ENCODE results near the gene C1QTNF5.

Gene C1QTNF5

DNA sequence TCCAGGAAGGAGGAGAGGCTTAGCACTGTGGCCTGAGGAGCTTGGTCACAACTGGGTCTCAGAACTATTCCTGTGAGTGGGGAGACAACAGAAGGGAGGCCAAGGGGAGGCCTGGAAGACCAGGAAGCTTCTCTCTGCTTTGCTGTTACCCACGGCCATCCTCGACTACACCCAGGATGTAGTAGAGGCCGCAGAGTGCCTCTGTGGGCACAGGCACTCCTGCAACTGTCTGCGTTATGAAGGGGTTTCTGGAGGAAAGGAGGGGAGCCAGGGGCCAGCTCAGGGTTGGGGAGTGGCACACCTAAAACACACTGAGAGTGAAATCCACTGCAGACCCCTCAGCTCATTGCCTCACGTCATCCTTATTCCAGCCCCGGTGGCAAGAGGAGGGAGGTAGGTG lies 9.6 kb upstream of the C1QTNF5 start:
- TF ChIP-seq, protein P1, sequence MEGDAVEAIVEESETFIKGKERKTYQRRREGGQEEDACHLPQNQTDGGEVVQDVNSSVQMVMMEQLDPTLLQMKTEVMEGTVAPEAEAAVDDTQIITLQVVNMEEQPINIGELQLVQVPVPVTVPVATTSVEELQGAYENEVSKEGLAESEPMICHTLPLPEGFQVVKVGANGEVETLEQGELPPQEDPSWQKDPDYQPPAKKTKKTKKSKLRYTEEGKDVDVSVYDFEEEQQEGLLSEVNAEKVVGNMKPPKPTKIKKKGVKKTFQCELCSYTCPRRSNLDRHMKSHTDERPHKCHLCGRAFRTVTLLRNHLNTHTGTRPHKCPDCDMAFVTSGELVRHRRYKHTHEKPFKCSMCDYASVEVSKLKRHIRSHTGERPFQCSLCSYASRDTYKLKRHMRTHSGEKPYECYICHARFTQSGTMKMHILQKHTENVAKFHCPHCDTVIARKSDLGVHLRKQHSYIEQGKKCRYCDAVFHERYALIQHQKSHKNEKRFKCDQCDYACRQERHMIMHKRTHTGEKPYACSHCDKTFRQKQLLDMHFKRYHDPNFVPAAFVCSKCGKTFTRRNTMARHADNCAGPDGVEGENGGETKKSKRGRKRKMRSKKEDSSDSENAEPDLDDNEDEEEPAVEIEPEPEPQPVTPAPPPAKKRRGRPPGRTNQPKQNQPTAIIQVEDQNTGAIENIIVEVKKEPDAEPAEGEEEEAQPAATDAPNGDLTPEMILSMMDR (IDR thresholded peaks at IDR 0.05; ENCODE audit: low read depth, low read length, missing control alignments) = no peak
- in situ Hi-C loops (cut with HindIII; ENCODE audit: low sequenced_read_pairs) = loop anchor here (5.0 to 25.0 kb wide), 2 partner anchors 77 to 362 kb away; no protein-coding TSS in a partner anchor
- H3K4me3 ChIP-seq (ENCODE audit: low read depth, low read length) = no peak overlapping the region
- no peak for DNase-seq (ENCODE audit: low read depth)

DNA sequence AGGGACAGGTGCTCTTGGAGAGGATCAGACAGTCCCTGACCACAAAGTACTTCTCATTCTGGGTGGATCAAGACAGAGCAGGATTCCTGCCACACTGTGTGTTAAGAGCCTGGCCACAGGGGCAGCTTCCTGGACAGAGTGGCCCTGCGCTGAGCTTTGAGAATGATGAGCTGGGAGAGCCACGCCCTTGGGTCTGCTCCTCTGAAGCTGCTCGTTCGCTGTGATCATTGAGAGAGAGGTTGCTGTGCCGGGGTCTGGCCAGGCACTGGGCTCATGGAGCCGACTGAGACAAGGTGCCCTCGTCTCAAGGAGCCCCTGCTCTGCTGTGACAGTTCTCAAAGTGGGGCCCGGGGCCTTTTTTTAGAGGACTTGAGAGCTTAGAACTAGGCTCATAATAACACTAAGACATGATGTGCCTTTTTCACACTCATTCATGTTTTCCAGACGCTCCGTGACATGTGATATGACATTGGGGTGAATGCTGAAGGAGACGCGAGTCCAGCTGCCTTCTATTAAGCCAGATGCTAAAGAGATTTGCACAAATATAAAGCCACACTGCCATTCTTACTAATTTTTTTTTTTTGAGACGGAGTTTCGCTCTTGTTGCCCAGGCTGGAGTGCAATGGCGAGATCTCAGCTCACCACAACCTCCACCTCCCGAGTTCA lies 7.4 kb upstream of the C1QTNF5 start:
- TF ChIP-seq, protein P1 (IDR thresholded peaks at IDR 0.05; ENCODE audit: low read depth, low read length, missing control alignments) = no peak
- in situ Hi-C loops (cut with HindIII; ENCODE audit: low sequenced_read_pairs) = no loop called here
- no peak overlapping the region for H3K4me3 ChIP-seq (ENCODE audit: low read depth, low read length)
- DNase-seq (ENCODE audit: low read depth) = no peak

DNA sequence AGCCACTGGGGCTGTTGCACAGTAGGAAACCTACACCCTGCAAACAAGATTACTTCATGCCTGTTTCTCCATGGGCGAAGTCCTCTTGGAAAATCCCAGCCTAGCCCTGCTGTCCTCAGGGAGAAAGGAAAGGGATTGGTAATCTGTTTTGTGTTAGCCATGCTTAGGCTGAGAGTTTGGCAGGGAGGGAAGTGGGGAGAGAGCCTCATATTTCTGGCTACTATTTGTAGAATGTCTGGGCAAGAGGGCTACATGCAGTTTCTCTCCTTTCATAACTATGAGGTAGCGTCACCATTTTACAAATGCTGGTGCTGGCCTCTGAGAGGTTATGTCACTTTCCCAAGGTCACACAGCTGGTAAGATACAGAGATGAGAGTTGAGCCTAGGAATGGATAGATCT lies 6.6 kb upstream of the C1QTNF5 start:
- no peak overlapping the region for H3K4me3 ChIP-seq (ENCODE audit: low read depth, low read length)
- DNase-seq (ENCODE audit: low read depth) = no peak
- in situ Hi-C loops (cut with HindIII; ENCODE audit: low sequenced_read_pairs) = no loop called here
- TF ChIP-seq, protein P1 (IDR thresholded peaks at IDR 0.05; ENCODE audit: low read depth, low read length, missing control alignments) = no peak

- TF ChIP-seq, protein P1 (IDR thresholded peaks at IDR 0.05; ENCODE audit: low read depth, low read length, missing control alignments) = no peak
- no peak for DNase-seq (ENCODE audit: low read depth)
- no peak within 1 kb of the TSS for H3K4me3 ChIP-seq (ENCODE audit: low read depth, low read length)
- in situ Hi-C loops (cut with HindIII; ENCODE audit: low sequenced_read_pairs) = no loop called here
Observed at GRCh38 chr11:119346605-119347004, 5.9 kb upstream of the C1QTNF5 start, which contains the start of gene MFRP. Gene MFRP (minus strand): TSS chr11:119346705. CDS start chr11:119346513, 192 bp downstream.

- no peak overlapping the region for H3K4me3 ChIP-seq (ENCODE audit: low read depth, low read length)
- DNase-seq (ENCODE audit: low read depth) = no peak
- in situ Hi-C loops (cut with HindIII; ENCODE audit: low sequenced_read_pairs) = no loop called here
- TF ChIP-seq, protein P1 (IDR thresholded peaks at IDR 0.05; ENCODE audit: low read depth, low read length, missing control alignments) = no peak
Observed at GRCh38 chr11:119345685-119346084, 5.0 kb upstream of the C1QTNF5 start.

DNA sequence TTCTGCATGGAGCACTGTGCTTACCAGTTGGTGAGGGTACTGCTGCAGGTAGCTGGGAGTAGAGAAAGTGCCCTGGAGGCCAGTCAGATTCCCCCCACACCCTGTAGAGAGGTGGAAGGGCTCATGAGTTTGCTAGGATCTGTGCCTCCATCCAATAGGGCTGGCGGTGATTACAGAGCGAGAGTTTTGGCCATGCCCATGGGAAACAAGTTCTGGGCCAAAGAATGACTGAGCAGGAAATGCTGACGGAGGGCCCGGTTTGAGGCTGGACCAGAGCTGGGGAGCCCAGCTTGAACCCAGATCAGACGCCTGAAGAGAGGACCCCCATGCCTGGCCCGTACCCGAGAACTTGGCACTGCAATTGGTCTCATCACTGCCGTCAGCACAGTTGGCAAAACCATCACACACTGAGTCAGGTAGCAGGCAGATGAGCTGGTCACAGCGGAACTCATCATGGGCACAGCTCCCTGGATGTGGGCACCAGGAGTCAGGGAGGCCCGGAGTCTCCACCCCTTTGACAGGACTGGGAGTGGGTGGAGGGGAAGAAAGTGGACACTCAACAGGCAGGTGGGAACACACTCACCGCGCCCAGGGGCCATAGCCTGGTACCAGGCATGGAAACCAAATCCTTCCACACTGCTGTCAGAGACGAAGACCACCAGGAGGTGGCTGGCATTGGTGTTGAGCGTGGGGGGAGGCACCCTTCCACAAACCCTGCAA lies 3.8 kb upstream of the C1QTNF5 start:
- TF ChIP-seq, protein P1 (IDR thresholded peaks at IDR 0.05; ENCODE audit: low read depth, low read length, missing control alignments) = no peak
- DNase-seq (ENCODE audit: low read depth) = no peak
- in situ Hi-C loops (cut with HindIII; ENCODE audit: low sequenced_read_pairs) = no loop called here
- H3K4me3 ChIP-seq (ENCODE audit: low read depth, low read length) = no peak overlapping the region
